ENCODE results near the gene SYNGR2.

- TF ChIP-seq SUZ12 (IDR thresholded peaks at IDR 0.05; ENCODE audit: extremely low read depth, insufficient read depth, insufficient read length) (no peak), ZNF274 (IDR thresholded peaks at IDR 0.05; ENCODE audit: low read depth, low read length) (no peak)
Measured at GRCh38 chr17:78163881-78164747, 4.3 kb upstream of the SYNGR2 start.

All from NT2/D1 (cell line).